Right ventricle myocardium inferior (tissue), 1 donor: Measurements from ENCODE around the gene APOBEC3A. TPM values are rescaled to one million over a fixed set of nuclear protein-coding genes. Genes with fewer than 3 reads are reported as not detected.
"Not testable (repeated sequence)": the region's sequence is repeated elsewhere in the genome, so short reads cannot be mapped to it uniquely, and the experiment has no call there.

Experiments used
- ATAC-seq: fragments of 200-7000 bp; cut with Tn5 transposase; one replicate; pipeline ENCODE4 v1.9.1; 2020; ENCODE audit warnings: mild to moderate bottlenecking, moderate library complexity
- DNase-seq: peaks from one replicate; pipeline ENCODE4 v3.0.0; 2021; ENCODE audit errors: missing footprints
- intact Hi-C: fragments of 100-400 bp; cut with DNase I; formaldehyde crosslinking; loops from one replicate; pipeline ENCODE4 v1.11.0; 2022
- total RNA-seq: library from RNA; stranded (reverse); fragmentation: NEBNext Ultra II Directional; extraction: Animal tissue kit (Norgen Biotek cat#: 25700); gene quantifications from one replicate; pipeline ENCODE4 v1.2.1, GENCODE V29; 2021
- donor health status: DM: no; HTN: yes; CAD: no; lungs with severe emphysema.

The APOBEC3A gene
- total RNA-seq, 1 donor from 2014 or later = 0.78 TPM

DNA sequence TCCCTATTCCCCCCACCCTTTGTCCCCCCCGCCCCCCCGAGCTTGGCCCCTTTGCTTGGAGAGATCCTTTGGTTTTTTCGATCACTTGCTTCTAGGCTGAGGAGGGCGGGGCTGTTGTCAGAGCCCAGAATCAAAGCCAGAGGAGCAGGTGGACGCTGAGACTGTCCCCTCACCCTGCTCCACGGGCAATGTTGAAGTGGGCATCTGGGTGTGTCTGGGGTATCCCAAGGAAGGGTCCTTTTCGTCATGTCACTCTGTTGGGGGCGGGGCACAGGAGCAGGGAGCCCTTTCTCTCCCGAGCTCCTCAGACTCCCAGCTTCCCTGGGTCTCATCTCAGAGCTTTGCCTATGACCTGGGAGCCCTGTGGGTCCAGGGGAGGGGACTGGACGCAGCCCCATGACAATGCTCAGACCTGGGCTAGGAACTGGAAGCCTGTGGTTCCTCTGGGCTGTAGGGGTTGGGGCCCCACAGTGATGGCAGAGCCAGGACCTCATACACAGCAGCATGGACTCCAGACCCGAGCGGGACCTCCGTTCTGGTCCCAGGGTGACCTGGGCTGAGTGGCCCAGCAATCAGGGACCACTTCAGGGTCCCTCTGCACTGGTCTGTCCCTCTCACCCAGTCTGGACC is 2.9 kb upstream of the APOBEC3A start:
- intact Hi-C loops = loop anchor here (5.0 kb wide), 1 partner anchor 43 kb away; no protein-coding TSS in a partner anchor
- DNase-seq (no peak), ATAC-seq (no peak)

DNA sequence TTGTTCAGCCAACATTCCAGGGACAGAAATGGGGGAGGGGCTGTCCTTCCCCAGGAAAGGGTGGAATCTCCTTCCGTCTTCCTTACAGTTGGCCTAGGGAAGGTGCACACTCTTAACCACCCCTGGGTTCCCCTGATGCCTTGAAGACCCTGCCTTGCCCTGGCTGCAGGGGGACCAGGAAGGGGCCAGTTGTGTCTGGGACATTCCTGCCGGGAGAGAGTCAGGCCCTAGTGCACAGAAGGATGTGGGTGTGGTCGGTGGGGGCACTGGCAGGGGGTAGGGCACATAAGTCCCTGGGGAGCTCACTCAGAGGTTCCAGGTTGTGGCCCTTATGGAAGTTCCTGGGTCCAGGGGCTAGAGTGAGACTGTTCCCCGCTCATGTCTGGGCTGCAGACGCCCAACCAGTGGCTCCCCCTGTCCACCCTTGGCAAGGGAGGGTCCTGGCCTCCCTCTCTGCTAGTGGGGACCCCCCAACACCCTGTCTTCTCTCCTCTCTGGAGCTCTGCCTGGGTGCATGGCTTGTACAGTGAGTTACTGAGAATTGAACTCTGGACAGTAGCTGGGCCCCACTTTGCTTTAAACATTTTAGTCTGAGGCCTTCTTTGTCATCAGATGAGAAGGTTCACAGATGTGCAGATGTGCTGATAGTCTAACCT is 2.0 kb upstream of the APOBEC3A start:
- no peak for DNase-seq
- intact Hi-C loops = loop anchor here (5.0 kb wide), 1 partner anchor 42 kb away; no protein-coding TSS in a partner anchor
- ATAC-seq = no peak

DNA sequence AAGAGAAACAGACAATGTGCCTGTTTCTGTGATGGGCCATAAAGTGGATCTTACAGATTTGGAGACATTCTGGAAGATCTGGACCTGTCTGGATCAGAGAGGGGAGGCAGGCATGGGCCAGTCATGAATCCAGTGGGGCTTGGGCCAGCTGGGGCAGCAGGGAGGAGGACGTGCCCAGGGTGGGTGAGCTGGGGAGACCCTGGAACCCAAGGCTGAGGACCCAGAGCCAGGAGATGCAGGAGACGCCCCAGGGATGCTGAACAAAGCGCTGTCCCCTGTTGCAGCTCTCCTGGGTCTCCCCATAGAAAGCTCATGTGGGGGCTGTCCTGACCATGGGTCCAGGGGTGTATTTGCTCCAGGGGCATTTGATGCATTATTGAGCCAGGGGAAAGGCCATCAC is 1.5 kb upstream of the APOBEC3A start:
- DNase-seq (no peak), ATAC-seq (no peak)
- intact Hi-C loops = loop anchor here (5.0 kb wide), 1 partner anchor 41 kb away; no protein-coding TSS in a partner anchor

DNA sequence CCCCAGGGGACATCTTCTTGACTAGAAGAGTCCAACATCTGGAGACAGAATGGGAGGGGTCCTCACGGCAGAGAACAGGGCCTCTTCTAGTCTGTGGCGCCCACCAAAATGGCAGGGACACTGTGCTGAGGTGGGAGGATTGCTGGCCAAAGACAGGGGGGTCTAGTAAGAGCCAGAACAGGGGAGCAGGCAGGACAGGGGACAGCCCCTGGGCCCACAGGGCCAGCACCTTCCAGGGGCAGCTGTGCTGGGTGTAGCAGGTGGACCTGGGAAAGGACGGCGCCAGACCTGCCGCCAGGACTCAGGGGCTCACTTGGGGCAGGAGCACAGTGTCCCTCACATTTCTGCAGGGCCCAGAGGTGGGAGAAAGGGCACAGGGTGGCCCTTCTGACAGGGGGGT is 858 bp upstream of the APOBEC3A start:
- ATAC-seq (no peak), DNase-seq (no peak)
- intact Hi-C loops = loop anchor here (5.0 kb wide), 1 partner anchor 41 kb away; no protein-coding TSS in a partner anchor

DNA sequence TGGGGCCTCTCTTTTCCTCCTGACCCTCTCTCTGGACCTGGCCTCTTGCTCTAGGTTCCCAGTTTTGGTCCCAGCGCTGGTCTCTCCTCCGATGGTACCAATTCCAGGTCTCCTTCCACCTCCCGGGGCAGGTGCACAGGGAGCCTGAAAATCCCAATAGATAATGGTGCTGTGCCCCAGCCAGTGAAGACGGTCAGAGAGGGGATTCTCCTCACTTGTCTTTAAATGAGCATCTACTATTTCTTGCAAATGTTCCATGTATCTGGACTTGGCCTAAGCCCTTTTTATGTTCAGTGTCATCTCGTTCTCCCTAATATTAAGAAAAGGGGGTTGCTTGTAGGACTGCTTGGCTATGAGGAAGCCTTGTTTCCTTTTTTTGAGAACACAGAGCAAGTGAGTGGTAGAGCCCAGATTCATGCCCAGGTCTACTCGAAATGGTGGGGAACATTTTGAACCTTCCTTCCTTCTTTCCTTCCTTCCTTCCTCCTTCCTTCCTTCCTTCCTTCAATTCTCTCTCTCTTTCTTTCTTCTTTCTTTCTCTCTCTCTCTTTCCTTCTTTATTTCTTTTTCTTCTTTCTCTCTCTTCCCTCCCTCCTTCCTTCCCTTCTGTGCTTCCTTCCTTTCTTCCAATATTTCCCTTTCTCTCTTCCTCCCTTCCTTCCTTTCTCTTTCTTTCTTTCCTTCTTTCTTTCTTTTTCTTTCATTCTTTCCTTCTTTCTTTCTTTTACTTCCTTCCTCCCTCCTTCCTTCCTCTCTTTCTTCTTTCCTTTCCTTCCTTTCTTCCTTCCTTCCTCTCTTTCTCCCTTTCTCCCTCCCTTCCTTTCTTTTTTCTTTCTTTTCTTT is 620 bp downstream of the APOBEC3A start:
- ATAC-seq (no peak), DNase-seq (no peak)
- intact Hi-C loops = loop anchor here (5.0 kb wide), 1 partner anchor 39 kb away; no protein-coding TSS in a partner anchor

DNA sequence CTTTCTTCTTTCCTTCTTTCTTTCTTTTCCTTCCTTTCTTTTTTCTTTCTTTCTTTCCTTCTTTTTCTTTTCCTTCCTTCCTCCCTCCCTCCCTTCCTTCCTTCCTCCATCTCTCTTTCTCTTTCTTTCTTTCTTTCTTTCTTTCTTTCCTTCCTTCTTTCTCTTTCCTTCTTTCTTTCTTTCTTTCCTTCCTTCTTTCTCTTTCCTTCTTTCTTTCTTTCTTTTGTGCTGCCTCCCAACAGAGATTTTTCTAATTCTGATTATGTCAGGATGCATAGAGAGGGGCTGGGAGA is 1.2 kb downstream of the APOBEC3A start:
- DNase-seq, ATAC-seq: not testable (repeated sequence)
- intact Hi-C loops = loop anchor here (5.0 kb wide), 1 partner anchor 39 kb away; no protein-coding TSS in a partner anchor

DNA sequence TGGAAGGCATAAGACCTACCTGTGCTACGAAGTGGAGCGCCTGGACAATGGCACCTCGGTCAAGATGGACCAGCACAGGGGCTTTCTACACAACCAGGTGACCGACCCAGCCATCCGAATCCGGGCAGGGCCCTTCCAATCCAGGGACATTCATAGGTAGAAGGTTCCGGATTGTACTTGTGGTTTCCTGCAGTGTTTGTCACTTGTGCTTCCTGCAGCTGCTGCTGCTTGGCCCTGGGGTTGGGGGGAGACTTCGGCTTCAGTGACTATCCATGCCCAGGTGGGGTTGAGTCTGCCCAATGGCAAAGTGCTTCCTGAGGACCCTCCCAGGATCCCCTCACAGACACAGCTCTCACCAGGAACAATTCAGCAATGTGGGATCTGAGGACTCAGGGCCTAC is 2.2 kb downstream of the APOBEC3A start:
- intact Hi-C loops = loop anchor here (5.0 kb wide), 1 partner anchor 38 kb away; no protein-coding TSS in a partner anchor
- no peak for ATAC-seq

DNA sequence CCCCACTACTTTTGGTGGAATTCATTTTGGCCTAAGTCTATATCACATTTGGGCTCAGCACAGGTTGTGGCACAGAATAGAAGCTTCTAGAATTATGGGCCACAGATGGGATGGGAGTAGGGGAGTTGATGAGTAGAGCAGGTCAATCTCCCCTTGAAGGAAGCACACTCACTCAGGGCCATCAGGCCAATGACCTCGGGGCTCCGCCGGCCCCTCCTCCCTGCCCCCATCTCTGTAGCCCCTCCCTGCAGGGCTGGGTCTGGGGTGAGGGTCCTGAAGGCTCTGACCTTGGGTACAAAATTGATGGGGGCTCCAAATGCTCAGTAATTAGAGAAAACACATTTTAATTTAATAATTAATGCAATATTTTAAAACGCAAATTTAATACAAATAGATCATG is 3.3 kb downstream of the APOBEC3A start:
- ATAC-seq, intact Hi-C loops, DNase-seq: not testable (repeated sequence)

More for the DNA sequence above, 2.2 kb downstream of the APOBEC3A start:
- DNase-seq = no peak

DNA sequence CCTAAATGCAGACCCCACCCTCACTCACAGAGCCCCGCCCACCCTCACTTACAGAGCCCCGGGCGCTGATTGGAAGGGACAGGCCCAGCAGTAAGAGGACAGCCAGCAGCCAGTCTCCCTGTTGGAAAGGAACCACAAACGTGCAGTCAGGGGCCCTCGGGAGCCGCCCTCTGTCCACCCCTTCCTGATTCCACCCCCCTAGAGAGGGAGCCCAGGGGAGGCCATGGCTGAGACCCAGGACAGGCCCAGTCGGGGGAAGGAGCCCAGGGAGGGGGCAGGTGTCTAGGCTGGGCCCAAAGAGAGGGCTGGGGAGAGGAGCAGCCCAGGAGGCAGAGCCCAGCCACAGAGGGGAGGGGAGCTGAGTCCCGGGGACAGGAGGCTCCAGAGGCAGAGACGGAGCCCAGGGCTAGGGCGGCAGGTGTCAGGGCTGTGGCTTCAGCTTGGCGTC is 5.9 kb downstream of the APOBEC3A start:
- DNase-seq, intact Hi-C loops: not testable (repeated sequence)
- peak; percentile 38 for ATAC-seq

DNA sequence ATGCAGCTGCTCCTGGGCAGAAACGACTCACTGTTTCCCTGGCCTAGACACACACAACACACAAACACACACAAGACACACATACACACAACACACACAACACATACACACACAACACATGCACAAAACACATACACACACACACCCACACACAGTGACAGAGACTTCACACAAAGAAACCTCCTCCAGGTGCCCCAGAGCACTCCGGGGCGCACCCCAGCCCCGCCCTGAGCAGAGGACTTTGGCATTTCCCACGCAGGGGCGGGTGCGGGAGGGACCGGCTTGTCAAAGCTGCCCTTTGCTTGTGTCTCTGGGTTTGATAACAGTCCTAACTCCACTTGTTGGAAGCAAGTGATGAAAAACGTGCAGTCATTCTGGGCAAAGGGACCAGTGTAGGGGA is 6.5 kb downstream of the APOBEC3A start:
- ATAC-seq = no peak
- no peak for DNase-seq
- intact Hi-C loops = no loop called here

DNA sequence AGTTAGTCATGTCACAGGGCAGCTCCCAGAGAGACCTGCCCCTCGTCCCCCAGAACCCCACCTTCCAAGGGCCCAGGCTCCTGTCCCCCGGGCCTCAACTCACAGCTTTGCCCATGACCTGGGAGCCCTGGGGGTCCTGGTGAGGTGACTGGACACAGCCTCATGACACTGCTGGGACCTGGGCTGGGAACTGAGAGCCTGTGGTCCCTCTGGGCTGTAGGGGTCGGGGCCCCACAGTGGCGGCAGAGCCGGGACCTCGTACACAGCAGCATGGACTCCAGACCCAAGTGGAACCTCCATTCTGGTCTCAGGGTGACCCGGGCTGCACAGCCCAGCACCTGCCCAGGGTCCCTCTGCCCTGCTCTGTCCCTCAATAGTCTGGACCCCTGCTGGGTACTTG is 6.9 kb downstream of the APOBEC3A start:
- ATAC-seq (no peak), DNase-seq (no peak)
- intact Hi-C loops = no loop called here

DNA sequence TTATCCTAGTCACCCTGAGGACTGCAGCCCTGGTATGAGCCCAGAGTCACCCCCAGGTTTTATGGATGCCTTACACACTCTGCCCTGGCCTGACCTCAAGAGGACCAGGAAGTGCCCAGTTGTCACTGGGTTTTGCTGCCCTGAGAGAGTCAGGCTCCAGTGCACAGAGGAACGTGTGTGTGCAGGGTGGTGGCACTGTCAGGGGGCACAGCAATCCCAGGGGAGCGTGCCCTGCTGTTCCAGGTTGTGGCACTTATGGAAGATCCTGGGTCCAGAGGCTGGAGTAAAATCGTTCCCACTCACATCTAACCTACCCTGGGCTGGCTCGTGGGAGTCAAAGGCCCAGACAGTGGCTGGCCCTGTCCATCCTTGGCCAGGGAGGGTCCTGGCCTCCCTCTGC is 7.6 kb downstream of the APOBEC3A start:
- DNase-seq = no peak
- ATAC-seq = no peak
- intact Hi-C loops = no loop called here

DNA sequence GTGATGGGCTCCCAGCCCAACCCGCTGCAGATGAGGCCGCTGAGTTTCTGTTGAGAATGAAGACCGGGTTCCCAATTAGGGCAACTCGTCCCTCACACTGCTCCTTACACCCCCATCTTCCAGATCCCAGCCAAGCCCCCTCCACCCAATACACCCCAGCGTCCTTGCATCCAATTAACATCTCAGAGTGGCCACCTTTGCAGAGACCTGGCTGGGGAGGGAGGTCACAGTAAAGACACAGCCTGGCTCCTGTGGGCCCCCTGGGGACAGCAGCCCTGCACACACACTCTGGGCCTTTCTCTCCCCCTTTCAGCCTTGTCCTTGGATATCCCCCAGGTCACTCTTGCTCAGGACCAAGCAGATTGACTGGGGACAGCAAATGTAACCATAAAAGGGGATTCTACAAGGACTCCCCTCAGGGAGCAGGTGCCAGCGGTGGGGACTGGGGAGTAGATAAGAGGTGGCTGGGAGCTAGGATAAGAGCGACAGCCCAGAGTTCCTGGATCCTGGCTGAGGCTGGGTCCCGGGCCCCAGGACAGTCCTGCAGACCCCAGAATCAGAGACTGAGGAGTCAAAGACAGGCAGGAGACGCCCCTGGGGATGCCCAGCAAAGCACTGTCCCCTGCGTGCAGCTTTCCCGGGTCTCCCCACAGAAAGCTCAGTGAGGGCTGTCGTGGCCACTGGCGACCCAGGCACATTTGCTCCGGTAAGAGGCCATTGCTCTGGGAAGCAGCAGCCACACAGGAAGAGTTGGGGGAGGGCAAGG is 8.4 kb downstream of the APOBEC3A start:
- intact Hi-C loops = no loop called here
- ATAC-seq = no peak
- DNase-seq = no peak

DNA sequence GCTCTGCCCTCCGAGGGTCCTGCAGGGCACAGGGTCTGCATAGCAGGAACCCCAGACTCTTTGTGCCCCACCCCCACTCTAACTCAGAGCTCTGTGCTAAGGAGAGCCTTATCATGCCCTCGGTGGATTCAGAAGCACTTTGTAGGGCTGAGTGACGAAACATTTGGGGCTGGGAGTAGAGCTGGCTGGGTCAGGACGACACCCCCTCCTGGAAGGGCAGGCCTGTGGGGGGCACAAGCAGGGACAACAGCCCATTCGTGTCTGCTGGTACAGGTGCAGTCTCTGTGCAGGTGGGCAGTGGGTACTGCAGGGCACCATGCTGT is 8.9 kb downstream of the APOBEC3A start:
- ATAC-seq (no peak), DNase-seq (no peak)
- intact Hi-C loops = no loop called here

DNA sequence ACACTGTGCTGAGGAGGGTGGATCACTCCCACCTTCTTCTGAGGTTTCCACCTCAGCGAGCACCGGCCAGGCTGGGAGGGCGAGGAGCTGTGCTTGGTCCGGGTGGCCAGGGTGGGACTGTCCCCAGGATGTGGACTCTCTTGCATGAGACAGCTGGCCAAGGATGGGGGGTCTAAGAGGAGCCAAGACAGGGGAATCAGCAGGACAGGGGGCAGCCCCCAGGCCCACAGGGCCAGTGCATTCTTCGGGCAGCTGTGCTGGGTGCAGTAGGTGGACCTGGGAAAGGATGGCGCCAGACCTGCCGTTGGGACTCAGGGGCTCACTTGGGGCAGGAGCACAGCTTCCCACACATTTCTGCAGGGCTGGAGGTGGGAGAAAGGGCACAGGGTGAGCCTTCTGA is 9.5 kb downstream of the APOBEC3A start:
- intact Hi-C loops = no loop called here
- DNase-seq (no peak), ATAC-seq (no peak)

DNA sequence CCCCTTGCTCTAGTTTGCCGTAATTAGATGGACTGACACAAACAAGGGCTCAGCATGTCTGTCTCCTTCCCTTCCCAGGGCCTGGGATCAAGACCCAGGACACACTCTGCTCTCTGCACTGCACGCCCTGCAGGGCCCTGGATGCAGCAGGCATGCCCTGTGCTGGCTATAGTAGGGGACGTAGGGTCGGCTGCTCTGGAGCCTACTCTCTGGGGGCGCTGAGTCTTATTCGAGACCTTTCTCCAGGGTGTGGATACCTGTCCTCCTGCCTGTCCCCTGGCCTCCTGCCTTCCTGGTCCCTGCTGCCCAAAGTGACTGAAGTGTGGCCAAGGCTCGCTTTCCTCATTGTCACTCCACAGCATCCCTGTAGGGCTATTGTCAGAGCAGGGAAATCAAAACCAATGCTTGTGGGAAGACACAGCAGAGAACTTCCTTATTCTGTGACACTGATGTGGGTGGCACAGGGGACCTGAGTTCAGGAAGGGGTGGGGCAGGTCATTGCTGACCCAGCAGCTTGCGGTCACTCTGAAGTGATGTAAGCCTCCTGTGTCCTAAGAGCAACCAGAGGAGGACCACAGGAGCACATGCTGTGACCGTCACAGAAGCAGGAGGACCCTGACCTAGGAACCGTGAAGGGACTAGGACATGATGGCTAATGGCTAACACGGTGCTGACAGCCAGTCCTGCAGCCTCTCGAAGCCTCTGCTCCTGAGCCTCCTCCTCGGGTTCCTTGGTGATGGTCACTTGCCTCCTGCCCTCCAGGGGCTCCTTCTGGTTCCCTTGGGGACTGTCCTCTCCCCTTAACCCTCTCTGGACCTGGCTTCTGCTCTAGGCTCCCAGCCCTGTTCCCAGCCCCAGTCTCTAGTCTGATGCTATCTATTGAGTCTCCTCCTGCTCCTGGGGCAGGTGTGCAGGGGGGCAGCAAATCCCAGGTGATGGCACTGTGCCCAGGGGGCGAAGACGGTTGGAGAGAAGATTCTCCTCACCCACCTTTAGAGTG is 10.3 kb downstream of the APOBEC3A start:
- DNase-seq (no peak), ATAC-seq (peak; percentile 20)
- intact Hi-C loops = no loop called here

DNA sequence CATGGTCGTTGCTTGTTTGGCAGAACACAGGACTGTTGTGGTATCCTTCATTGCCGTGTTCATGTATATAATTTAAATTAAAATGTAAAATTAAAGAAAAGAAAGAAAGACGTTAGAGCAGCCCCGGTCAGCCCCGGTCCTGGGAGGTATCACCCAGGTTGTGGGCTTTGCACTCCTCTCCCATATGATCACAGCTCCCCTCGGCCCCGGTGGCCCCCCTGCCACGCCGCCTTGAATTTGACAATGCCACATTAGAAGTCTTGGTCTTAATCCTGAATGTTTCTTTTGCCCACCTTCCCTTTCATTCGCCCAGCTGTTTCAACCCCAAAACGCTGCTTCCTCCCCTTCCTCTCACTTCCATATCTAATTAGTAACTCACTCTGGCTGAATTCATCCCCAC is 11.4 kb downstream of the APOBEC3A start:
- ATAC-seq (no peak), DNase-seq (no peak)

DNA sequence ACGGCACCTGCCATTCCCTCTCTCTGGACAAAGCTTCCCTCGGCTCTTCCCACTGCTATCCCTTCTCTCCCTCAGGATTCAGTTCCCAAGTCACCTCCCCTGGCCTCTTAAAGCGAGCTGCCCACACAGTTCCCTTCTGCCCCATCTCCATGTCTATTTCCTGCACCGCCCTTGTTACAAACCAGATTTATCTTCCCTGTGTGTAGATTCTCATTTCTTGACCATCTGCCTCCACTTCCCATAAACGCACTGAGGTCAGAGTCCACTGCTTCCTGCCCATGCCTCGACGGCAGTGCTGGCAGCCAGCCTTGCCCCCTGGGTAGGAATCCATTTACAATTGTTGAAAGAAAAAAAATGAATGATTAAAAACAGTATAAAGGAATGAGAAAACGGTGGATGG is 13.1 kb downstream of the APOBEC3A start:
- no peak for ATAC-seq
- intact Hi-C loops = no loop called here
- no peak for DNase-seq

More for the DNA sequence above, 11.4 kb downstream of the APOBEC3A start:
- intact Hi-C loops = no loop called here
